Putamen (tissue), 1 donor: Measurements from ENCODE around the gene C3orf20.

ENCODE experiments used
- DNase-seq: peaks from one replicate; pipeline ENCODE4 v3.0.0-alpha.2; 2016; ENCODE audit warnings: low spot score

Gene C3orf20

GRCh38 chr3:14758959-14759358 lies 84.0 kb downstream of the C3orf20 start:
- DNase-seq = no peak

- no peak for DNase-seq
Measured at GRCh38 chr3:14760185-14760584, 85.2 kb downstream of the C3orf20 start.

- DNase-seq = no peak
Measured at GRCh38 chr3:14761121-14761672, 86.3 kb downstream of the C3orf20 start.

GRCh38 chr3:14761866-14762265 lies 86.9 kb downstream of the C3orf20 start:
- no peak for DNase-seq

- DNase-seq = no peak
Measured at GRCh38 chr3:14762701-14763100, 87.8 kb downstream of the C3orf20 start.

GRCh38 chr3:14764331-14765059 lies 89.6 kb downstream of the C3orf20 start:
- no peak for DNase-seq

- DNase-seq = no peak
Measured at GRCh38 chr3:14765060-14765400, 90.1 kb downstream of the C3orf20 start.

- DNase-seq = no peak
Measured at GRCh38 chr3:14765576-14766427, 90.9 kb downstream of the C3orf20 start.

GRCh38 chr3:14766428-14767244 lies 91.7 kb downstream of the C3orf20 start:
- DNase-seq = no peak

- DNase-seq = no peak
Measured at GRCh38 chr3:14767245-14768051, 92.5 kb downstream of the C3orf20 start.

GRCh38 chr3:14768182-14768790 lies 93.3 kb downstream of the C3orf20 start:
- DNase-seq = no peak

GRCh38 chr3:14768881-14769280 lies 93.9 kb downstream of the C3orf20 start:
- no peak for DNase-seq

GRCh38 chr3:14769544-14770325 lies 94.8 kb downstream of the C3orf20 start:
- DNase-seq = no peak

GRCh38 chr3:14770591-14770990 lies 95.7 kb downstream of the C3orf20 start:
- DNase-seq = no peak

- no peak for DNase-seq
Measured at GRCh38 chr3:14771593-14772497, 96.9 kb downstream of the C3orf20 start.

GRCh38 chr3:14772533-14773138 lies 97.7 kb downstream of the C3orf20 start:
- DNase-seq = no peak

GRCh38 chr3:14773281-14773680 lies 98.3 kb downstream of the C3orf20 start:
- no peak for DNase-seq

- DNase-seq = no peak
Measured at GRCh38 chr3:14773691-14774128, 98.8 kb downstream of the C3orf20 start.

- DNase-seq = no peak
Measured at GRCh38 chr3:14774431-14774830, 99.5 kb downstream of the C3orf20 start.
